IMR-90 (cell line): Measurements from ENCODE around the gene PRKCSH. TPM values are rescaled to one million over a fixed set of nuclear protein-coding genes. Genes with fewer than 3 reads are reported as not detected.
"Not testable (repeated sequence)": the region's sequence is repeated elsewhere in the genome, so short reads cannot be mapped to it uniquely, and the experiment has no call there.

ENCODE experiments used
- ATAC-seq: fragments of 200-7000 bp; cut with Tn5 transposase; 2 replicates; pipeline ENCODE4 v1.9.1; 2020; ENCODE audit warnings: low read depth, mild to moderate bottlenecking, moderate library complexity
- BruUV-seq: library from RNA; stranded (reverse); fragments of 400-500 nt; replicated peaks from 2 replicates; lab custom pipeline; 2021; lab: Mats Ljungman, UMichigan
- CTCF ChIA-PET: fragments of 300-600 bp; formaldehyde crosslinking; extraction: SDS; loops from one replicate; lab custom pipeline; 2021; ENCODE audit warnings: antibody characterized with exemption; lab: Yijun Ruan, JAX
- POLR2A ChIA-PET: fragments of 300-600 bp; sonication (Branson Sonifier 250); formaldehyde crosslinking; loops from one replicate; lab custom pipeline; 2022; ENCODE audit warnings: antibody characterized with exemption; ENCODE audit not compliant: unreplicated experiment; lab: Charles Lee
- DNase-seq: peaks from one replicate; pipeline ENCODE4 v3.0.0; 2013
- H2AFZ ChIP-seq: replicated peaks from 2 replicates; pipeline ENCODE3; 2013; ENCODE audit warnings: low read length, mild to moderate bottlenecking; ENCODE audit not compliant: poor library complexity
- H2AK5ac ChIP-seq: 2 replicates; pipeline ENCODE4 v1.6.1; 2013; ENCODE audit warnings: low read depth, low read length, inconsistent platforms
- H2AK9ac ChIP-seq: replicated peaks from 2 replicates; pipeline ENCODE3; 2013; ENCODE audit warnings: mild to moderate bottlenecking, low read depth, low read length, moderate library complexity; ENCODE audit not compliant: poor library complexity
- H2BK120ac ChIP-seq: 2 replicates; pipeline ENCODE4 v1.6.1; 2013; ENCODE audit warnings: low read depth, low read length, inconsistent platforms
- H2BK15ac ChIP-seq: 3 replicates; pipeline ENCODE4 v1.6.1; 2013; ENCODE audit warnings: low read depth, low read length, inconsistent platforms
- H2BK20ac ChIP-seq: 2 replicates; pipeline ENCODE4 v1.6.1; 2013; ENCODE audit warnings: low read depth, mild to moderate bottlenecking, inconsistent platforms, low read length, moderate library complexity
- H2BK5ac ChIP-seq: 2 replicates; pipeline ENCODE4 v1.6.1; 2013; ENCODE audit warnings: mild to moderate bottlenecking, low read depth, low read length, inconsistent platforms; ENCODE audit not compliant: poor library complexity, severe bottlenecking
- H3K14ac ChIP-seq: replicated peaks from 2 replicates; pipeline ENCODE4 v1.6.1; 2013; ENCODE audit warnings: low read depth, low read length, inconsistent platforms
- H3K18ac ChIP-seq: 2 replicates; pipeline ENCODE4 v1.6.1; 2013; ENCODE audit warnings: low read depth, low read length, control low read depth
- H3K23ac ChIP-seq: 2 replicates; pipeline ENCODE4 v1.6.1; 2013; ENCODE audit warnings: low read depth, low read length, inconsistent platforms
- H3K27ac ChIP-seq: 2 replicates; pipeline ENCODE4 v1.5.1; 2013; ENCODE audit warnings: mild to moderate bottlenecking, control low read depth, low read length; ENCODE audit not compliant: insufficient read depth
- H3K27me3 ChIP-seq: 2 replicates; pipeline ENCODE4 v1.6.1; 2013; ENCODE audit warnings: low read length; ENCODE audit not compliant: control insufficient read depth, insufficient read depth
- H3K36me3 ChIP-seq: 2 replicates; pipeline ENCODE4 v1.6.1; 2013; ENCODE audit warnings: low read length, mixed read lengths; ENCODE audit not compliant: control insufficient read depth, insufficient read depth
- H3K4ac ChIP-seq: 2 replicates; pipeline ENCODE4 v1.6.1; 2013; ENCODE audit warnings: low read depth, low read length, inconsistent platforms
- H3K4me1 ChIP-seq: 2 replicates; pipeline ENCODE4 v1.6.1; 2013; ENCODE audit warnings: low read length, mixed read lengths; ENCODE audit not compliant: control insufficient read depth, insufficient read depth
- H3K4me2 ChIP-seq: 2 replicates; pipeline ENCODE4 v1.6.1; 2013; ENCODE audit warnings: low read depth, mild to moderate bottlenecking, control low read depth, low read length, moderate library complexity
- H3K4me3 ChIP-seq: 2 replicates; pipeline ENCODE4 v1.5.1; 2013; ENCODE audit warnings: low read depth, mild to moderate bottlenecking, control low read depth, low read length, moderate library complexity; ENCODE audit not compliant: insufficient read depth
- H3K56ac ChIP-seq: 2 replicates; pipeline ENCODE4 v1.6.1; 2013; ENCODE audit warnings: low read length, inconsistent platforms; ENCODE audit not compliant: insufficient read depth; ENCODE audit errors: extremely low read depth
- H3K79me1 ChIP-seq, 2 experiments: 2 replicates each; pipeline ENCODE4 v1.6.1; 2013; ENCODE audit warnings: low read length in 2 of 2, inconsistent platforms in 1 of 2, low read depth in 1 of 2
- H3K9ac ChIP-seq: 2 replicates; pipeline ENCODE4 v1.6.1; 2013; ENCODE audit warnings: low read depth, low read length, control low read depth
- H3K9me1 ChIP-seq: 2 replicates; pipeline ENCODE4 v1.6.1; 2013; ENCODE audit warnings: low read length, inconsistent platforms; ENCODE audit not compliant: insufficient read depth
- H3K9me3 ChIP-seq: 2 replicates; pipeline ENCODE4 v1.6.1; 2013; ENCODE audit warnings: low read length; ENCODE audit not compliant: control insufficient read depth, insufficient read depth
- H4K20me1 ChIP-seq: 2 replicates; pipeline ENCODE4 v1.6.1; 2013; ENCODE audit warnings: low read length, inconsistent platforms; ENCODE audit not compliant: insufficient read depth
- H4K5ac ChIP-seq: 2 replicates; pipeline ENCODE4 v1.6.1; 2013; ENCODE audit warnings: mild to moderate bottlenecking, low read depth, low read length, control low read depth
- H4K8ac ChIP-seq, 2 experiments: 2 replicates each; pipeline ENCODE4 v1.6.1; 2013; ENCODE audit warnings: low read depth in 2 of 2, low read length in 2 of 2, control low read depth in 1 of 2, inconsistent platforms in 1 of 2
- H4K91ac ChIP-seq: 2 replicates; pipeline ENCODE4 v1.6.1; 2013; ENCODE audit warnings: low read depth, low read length, inconsistent platforms; ENCODE audit not compliant: insufficient read depth
- WGBS, 2 experiments: methylation state at CpG; one replicate each; pipeline versions ENCODE4 v1.1.5 to v1.1.7; 2013; ENCODE audit warnings: missing lambda C conversion rate in 2 of 2; ENCODE audit not compliant: insufficient read length in 1 of 2; ENCODE audit errors: extremely low coverage in 2 of 2; 5-methylcytosine and 5-hydroxymethylcytosine counted together
- dilution Hi-C: fragments of 300-500 bp; cut with HindIII; formaldehyde crosslinking; loops from one replicate; pipeline ENCODE4 v1.14.3; 2018; ENCODE audit warnings: low sequenced_read_pairs; ENCODE audit not compliant: unreplicated experiment
- in situ Hi-C: fragments of 300-500 bp; cut with MboI; formaldehyde crosslinking; loops from 3 replicates; pipeline ENCODE4 v1.14.3; 2019; ENCODE audit warnings: low sequenced_read_pairs, inconsistent platforms, mixed read lengths
- intact Hi-C: fragments of 100-400 bp; cut with micrococcal nuclease; formaldehyde crosslinking; loops from 2 replicates; pipeline ENCODE4 v1.10.0; 2022
- polyA plus RNA-seq, 3 experiments: library from polyadenylated mRNA; depleted of rRNA; stranded (reverse); fragments of >200 nt; gene quantifications; 2 replicates each; pipeline ENCODE4 v1.2.3, GENCODE V29; 2012; ENCODE audit warnings: low replicate concordance in 1 of 3
- total RNA-seq: library from RNA; depleted of rRNA; stranded (reverse); fragments of >200 nt; gene quantifications from 2 replicates; pipeline ENCODE4 v1.2.3, GENCODE V29; 2012

PRKCSH gene
- total and polyA plus RNA-seq, 2 of the 4 experiments (the other 2 are of a cell fraction): 36.0 to 252 TPM

- H3K27me3 ChIP-seq, H3K9me1 ChIP-seq, H3K56ac ChIP-seq, BruUV-seq, dilution Hi-C loops, ATAC-seq, POLR2A ChIA-PET, H2BK120ac ChIP-seq, in situ Hi-C loops, H3K23ac ChIP-seq, CTCF ChIA-PET, H3K18ac ChIP-seq, H3K9me3 ChIP-seq, H2AK9ac ChIP-seq, H3K36me3 ChIP-seq, H3K9ac ChIP-seq, H3K14ac ChIP-seq, H4K5ac ChIP-seq, intact Hi-C loops, H2BK20ac ChIP-seq, DNase-seq, H2AFZ ChIP-seq, H3K4me1 ChIP-seq, H3K4ac ChIP-seq, H3K4me3 ChIP-seq, H3K27ac ChIP-seq, H2BK15ac ChIP-seq, H2BK5ac ChIP-seq, H3K4me2 ChIP-seq, H2AK5ac ChIP-seq, H4K91ac ChIP-seq, H4K20me1 ChIP-seq, H3K79me1 ChIP-seq, H4K8ac ChIP-seq: not testable (repeated sequence)
- WGBS, 2 experiments: 92% methylated on average over 5 of the region's 9 CpGs; no CpG with 5 or more reads in 1 of the 2 experiments
Observed at GRCh38 chr19:11455233-11455554, 19.8 kb downstream of the PRKCSH start.
